GM12878 (cell line): Measurements from ENCODE around the gene EHD2.

Experiments used
- BCL11A ChIP-seq: IDR thresholded peaks from 2 replicates; pipeline ENCODE4 v1.6.1; 2011; ENCODE audit warnings: low read depth, low read length
- BMI1 ChIP-seq: fragments of 450-650 bp; IDR thresholded peaks from 2 replicates; pipeline ENCODE4 v1.6.1; 2016; ENCODE audit warnings: mild to moderate bottlenecking, moderate library complexity, borderline replicate concordance
- CHD2 ChIP-seq: IDR thresholded peaks from 2 replicates; pipeline ENCODE4 v1.6.1; 2011; ENCODE audit warnings: low read depth, low read length, improper control_type of control experiment, borderline replicate concordance
- CREM ChIP-seq: IDR thresholded peaks from 2 replicates; pipeline ENCODE4 v1.6.1; 2014; ENCODE audit warnings: antibody characterized with exemption, low read depth
- CTCF ChIP-seq, 3 experiments: IDR thresholded peaks in 2 of 3; conservative IDR thresholded peaks in 1 of 3; 2 replicates each; pipeline ENCODE4 v1.5.1; 2011; ENCODE audit warnings: low read depth in 3 of 3, low read length in 3 of 3, mild to moderate bottlenecking in 3 of 3, control low read depth in 2 of 3, moderate library complexity in 2 of 3, inconsistent platforms in 1 of 3, mixed read lengths in 1 of 3; ENCODE audit not compliant: control insufficient read depth in 2 of 3, insufficient read depth in 1 of 3; ENCODE audit errors: extremely low read depth in 1 of 3
- NBN ChIP-seq: fragments of 450-650 bp; IDR thresholded peaks from 2 replicates; pipeline ENCODE4 v1.6.1; 2016
- POLR2A ChIP-seq: IDR thresholded peaks from 2 replicates; pipeline ENCODE4 v1.6.1; 2011; ENCODE audit warnings: low read depth, mild to moderate bottlenecking, low read length
- SMC3 ChIP-seq: IDR thresholded peaks from 2 replicates; pipeline ENCODE4 v1.6.1; 2011; ENCODE audit warnings: low read length, improper control_type of control experiment, borderline replicate concordance
- SPI1 ChIP-seq: IDR thresholded peaks from 2 replicates; pipeline ENCODE4 v1.6.1; 2011; ENCODE audit warnings: low read depth, mild to moderate bottlenecking, low read length, moderate library complexity, borderline replicate concordance; ENCODE audit not compliant: insufficient read depth
- TCF12 ChIP-seq: IDR thresholded peaks from 2 replicates; pipeline ENCODE4 v1.6.1; 2011; ENCODE audit warnings: low read depth, mild to moderate bottlenecking, low read length
- TCF3 ChIP-seq: IDR thresholded peaks from 2 replicates; pipeline ENCODE4 v1.6.1; 2012; ENCODE audit warnings: low read depth, mild to moderate bottlenecking, low read length, borderline replicate concordance; ENCODE audit not compliant: insufficient read depth
- ZNF24 ChIP-seq: fragments of 450-650 bp; IDR thresholded peaks from 2 replicates; pipeline ENCODE4 v1.6.1; 2017; ENCODE audit warnings: antibody characterized with exemption, mild to moderate bottlenecking
- ZNF274 ChIP-seq: IDR thresholded peaks from one replicate; pipeline ENCODE4 v1.8.0; 2011; ENCODE audit not compliant: insufficient read length, insufficient read depth

GRCh38 chr19:47680858-47681332 is 32.3 kb upstream of the EHD2 start:
- TF ChIP-seq CREM, result no peak
- no peak for TF ChIP-seq CTCF (IDR thresholded peaks at IDR 0.05 in 2 of 3, conservative IDR thresholded peaks at IDR 0.05 in 1 of 3; ENCODE audit: control insufficient read depth in 2 of 3, extremely low read depth in 1 of 3, insufficient read depth in 1 of 3, low read depth in 3 of 3, low read length in 3 of 3)
- no peak for TF ChIP-seq CHD2
- no peak for TF ChIP-seq SPI1
- no peak for TF ChIP-seq NBN
- no peak for TF ChIP-seq TCF12
- no peak for TF ChIP-seq POLR2A
- no peak for TF ChIP-seq BMI1
- no peak for TF ChIP-seq ZNF274
- TF ChIP-seq BCL11A, result no peak
- TF ChIP-seq SMC3, result no peak
- no peak for TF ChIP-seq ZNF24
- no peak for TF ChIP-seq TCF3
